Endothelial cell (in vitro differentiated cells): ENCODE data around the gene JPH3. TPM values are rescaled to one million over a fixed set of nuclear protein-coding genes. Genes with fewer than 3 reads are reported as not detected.

Experiments
- DNase-seq: peaks from one replicate; pipeline ENCODE4 v3.0.0; 2021; ENCODE audit warnings: low spot score
- H3K27ac Mint-ChIP-seq: one replicate; pipeline ENCODE4 v1.8.0; 2021; ENCODE audit warnings: mixed read lengths, inconsistent platforms; ENCODE audit not compliant: unreplicated experiment
- H3K27me3 Mint-ChIP-seq: one replicate; pipeline ENCODE4 v1.8.0; 2021; ENCODE audit warnings: mild to moderate bottlenecking, moderate library complexity, mixed read lengths, inconsistent platforms; ENCODE audit not compliant: unreplicated experiment
- H3K36me3 Mint-ChIP-seq: one replicate; pipeline ENCODE4 v1.8.0; 2021; ENCODE audit warnings: mild to moderate bottlenecking, low read depth, mixed read lengths, inconsistent platforms; ENCODE audit not compliant: unreplicated experiment
- H3K4me1 Mint-ChIP-seq: one replicate; pipeline ENCODE4 v1.8.0; 2021; ENCODE audit warnings: mild to moderate bottlenecking, mixed read lengths, inconsistent platforms; ENCODE audit not compliant: unreplicated experiment
- H3K4me3 Mint-ChIP-seq: one replicate; pipeline ENCODE4 v1.8.0; 2021; ENCODE audit warnings: mild to moderate bottlenecking, mixed read lengths, inconsistent platforms; ENCODE audit not compliant: unreplicated experiment
- H3K9me3 Mint-ChIP-seq: one replicate; pipeline ENCODE4 v1.8.0; 2021; ENCODE audit warnings: mixed read lengths, inconsistent platforms; ENCODE audit not compliant: unreplicated experiment
- CTCF ChIP-seq: fragments of 200-600 bp; sonication (generic); IDR thresholded peaks from one replicate; pipeline ENCODE4 v1.5.0; 2021; ENCODE audit warnings: antibody characterized with exemption; ENCODE audit not compliant: unreplicated experiment
- long read RNA-seq: library from polyadenylated mRNA; unstranded; transcript quantifications from one replicate; pipeline ENCODE4 v2.0.0, GENCODE V29; 2020; ENCODE audit not compliant: unreplicated experiment
- total RNA-seq: library from RNA; stranded (reverse); fragmentation: NEBNext Ultra II Directional; extraction: Animal tissue kit (Norgen Biotek cat#: 25700); gene quantifications from one replicate; pipeline ENCODE4 v1.2.1, GENCODE V29; 2021; ENCODE audit not compliant: unreplicated experiment

JPH3 gene
- 19.1 TPM for total RNA-seq
- long read RNA-seq, partial matches to known transcripts, result 2 of 3 reads
- long read RNA-seq, other reads (novel, unspliced or antisense), result 1 of 3 reads

DNA sequence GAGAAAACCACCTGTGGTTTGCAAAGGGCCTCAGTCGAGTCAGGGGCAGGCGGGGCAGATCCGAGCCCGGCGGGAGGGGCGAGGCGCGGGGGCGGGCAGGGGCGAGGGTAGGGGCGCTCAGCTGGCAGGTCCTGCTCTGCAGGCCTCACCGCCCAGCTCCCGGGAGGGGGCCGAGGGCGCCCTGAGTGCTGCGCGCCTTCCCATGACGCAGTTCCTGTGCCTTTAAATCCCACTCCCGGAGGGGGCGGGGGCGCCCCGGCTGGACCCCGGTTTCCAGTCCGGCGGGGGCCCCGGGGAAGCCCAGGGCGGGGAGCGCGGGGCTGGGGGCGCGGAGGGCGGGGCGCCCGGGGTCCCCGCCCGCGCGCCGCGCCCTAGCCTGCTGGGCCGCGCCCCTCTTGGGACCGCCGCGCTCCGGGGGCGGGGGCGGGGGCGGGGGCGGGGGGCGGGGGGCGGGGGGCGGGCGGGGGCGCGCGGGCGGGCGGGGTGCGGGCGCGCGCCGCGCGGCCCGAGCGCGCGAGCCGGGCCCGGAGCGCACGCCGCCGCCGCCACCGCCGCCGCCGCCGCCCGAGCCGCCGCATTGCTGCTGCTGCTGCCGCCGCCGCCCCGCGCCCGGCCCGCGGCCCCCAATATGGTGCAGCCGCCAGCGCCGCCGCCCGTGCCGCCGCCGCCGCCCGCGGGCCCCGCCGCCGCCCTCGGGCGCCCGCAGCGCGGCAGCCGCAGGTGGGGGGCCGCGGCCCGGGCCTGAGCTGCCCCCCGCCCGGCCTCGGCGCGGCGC, at the start of gene JPH3:
JPH3 (plus strand) TSS at position 508 of the 775 bp plus-strand sequence. CDS start 639 bp downstream, outside the sequence.
- Mint-ChIP-seq H3K4me3 (peak within 1 kb of the TSS; percentile 96), H3K27ac (no peak within 1 kb of the TSS), H3K36me3 (peaks cover 9% of the 10 kb centered on the region), H3K4me1 (peaks cover 22% of the 10 kb centered on the region), H3K9me3 (no peaks in the 10 kb centered on the region), H3K27me3 (peaks cover 20% of the 10 kb centered on the region)
- TF ChIP-seq CTCF, result no peak
- peak; percentile 43 for DNase-seq

DNA sequence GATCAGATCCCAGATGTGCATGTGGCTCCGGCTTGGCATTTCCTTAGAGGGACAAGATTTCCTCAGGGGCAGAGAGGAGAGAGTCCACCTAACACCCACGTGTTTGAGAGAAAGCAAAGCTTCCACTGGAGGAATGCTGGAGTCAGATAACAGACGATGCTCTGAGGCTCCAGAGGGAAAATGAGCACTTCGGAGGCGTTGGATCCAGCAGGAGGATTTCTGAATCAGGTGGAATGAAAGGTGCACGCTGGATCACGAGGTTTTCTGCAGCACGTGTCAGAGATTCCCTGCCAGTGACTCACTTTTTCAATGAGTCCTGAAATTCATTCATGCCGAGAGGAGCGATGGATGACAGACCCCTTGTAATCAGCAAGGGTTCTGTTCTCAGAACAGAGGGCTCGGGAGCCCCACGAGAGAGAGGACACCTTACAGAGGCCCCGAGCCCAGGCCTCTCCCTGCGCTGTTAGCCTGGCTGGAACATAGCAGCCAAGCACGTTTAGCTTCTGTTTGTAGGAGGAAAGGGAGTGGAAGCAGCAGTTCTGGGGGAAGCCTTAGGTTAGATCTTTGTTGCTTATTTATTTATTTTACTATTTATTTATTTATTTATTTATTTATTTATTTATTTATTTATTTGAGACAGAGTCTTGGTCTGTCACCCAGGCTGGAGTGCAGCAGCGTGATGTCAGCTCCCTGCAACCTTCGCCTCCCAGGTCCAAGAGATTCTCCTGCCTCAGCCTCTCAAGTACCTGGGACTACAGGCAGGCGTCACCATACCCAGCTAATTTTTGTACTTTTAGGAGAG, 49.3 kb upstream of the JPH3 start:
- DNase-seq, result no peak
- Mint-ChIP-seq H3K4me3 (no peak overlapping the region), H3K27me3 (no peaks in the 10 kb centered on the region), H3K9me3 (no peaks in the 10 kb centered on the region), H3K4me1 (peaks cover 4% of the 10 kb centered on the region), H3K36me3 (no peaks in the 10 kb centered on the region), H3K27ac (no peak overlapping the region)
- no peak for TF ChIP-seq CTCF

DNA sequence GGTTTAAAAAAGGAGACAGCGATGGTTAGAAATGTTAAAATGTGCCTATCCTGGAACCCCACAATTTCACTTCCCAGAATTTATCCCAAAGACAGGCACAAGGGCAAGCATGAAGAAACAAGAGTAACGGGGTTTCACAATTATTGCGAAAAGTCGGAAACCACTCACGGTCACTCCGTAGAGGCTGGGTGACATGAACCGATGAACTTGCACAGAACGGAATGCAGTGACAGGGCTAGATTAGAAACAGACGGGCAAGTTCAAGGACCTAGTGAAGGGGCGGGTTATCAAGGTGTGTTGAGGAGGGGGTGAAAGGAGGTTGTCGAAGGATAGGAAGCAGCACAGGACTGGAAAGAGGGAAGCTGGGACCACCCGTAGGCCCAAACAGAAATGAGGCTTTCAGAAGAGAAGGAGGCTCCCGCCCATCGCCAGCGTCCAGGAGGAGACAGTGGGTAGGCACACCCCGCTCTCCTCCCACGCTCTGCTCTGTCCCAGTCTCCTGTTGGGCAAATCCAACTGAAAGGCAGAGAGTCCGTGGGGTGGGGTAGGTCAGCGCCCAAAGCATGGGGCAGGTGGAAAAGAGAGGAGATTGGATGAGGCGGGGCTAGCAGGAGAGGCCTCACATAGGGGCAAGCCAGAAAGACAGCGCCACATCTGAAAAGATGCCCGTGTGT, 47.4 kb upstream of the JPH3 start:
- DNase-seq, result no peak
- H3K36me3 Mint-ChIP-seq, result peaks cover 4% of the 10 kb centered on the region
- H3K4me1 Mint-ChIP-seq, result peaks cover 7% of the 10 kb centered on the region
- TF ChIP-seq CTCF, result no peak
- H3K27ac Mint-ChIP-seq, result no peak overlapping the region
- H3K9me3 Mint-ChIP-seq, result no peaks in the 10 kb centered on the region
- no peak overlapping the region for H3K4me3 Mint-ChIP-seq
- H3K27me3 Mint-ChIP-seq, result peaks cover 5% of the 10 kb centered on the region

GRCh38 chr16:87555647-87556046, 46.7 kb upstream of the JPH3 start:
- Mint-ChIP-seq H3K27me3 (peaks cover 5% of the 10 kb centered on the region), H3K4me3 (peak overlapping the region; percentile 49), H3K4me1 (peaks cover 11% of the 10 kb centered on the region), H3K9me3 (no peaks in the 10 kb centered on the region), H3K36me3 (peaks cover 4% of the 10 kb centered on the region), H3K27ac (no peak overlapping the region)
- TF ChIP-seq CTCF, result no peak
- DNase-seq, result no peak
